Subcutaneous abdominal adipose tissue (tissue), 5 donors: ENCODE results near the gene HMG20B.
A peak's percentile ranks its signal among the peaks of the same experiment; 100 is the strongest.

Source experiments
- H3K27ac ChIP-seq: one replicate; pipeline ENCODE4 v1.7.0; 2013; ENCODE audit warnings: low read depth, mild to moderate bottlenecking, inconsistent platforms, low read length, moderate library complexity
- H3K27me3 ChIP-seq, 5 donors: one replicate each; pipeline ENCODE4 v1.7.0; 2013; ENCODE audit warnings: low read length in 5 of 5, inconsistent platforms in 1 of 5; ENCODE audit not compliant: control insufficient read depth in 5 of 5, insufficient read depth in 4 of 5
- H3K36me3 ChIP-seq, 5 donors: one replicate each; pipeline ENCODE4 v1.7.0; 2013; ENCODE audit warnings: low read length in 5 of 5; ENCODE audit not compliant: control insufficient read depth in 5 of 5, insufficient read depth in 5 of 5
- H3K4me1 ChIP-seq, 5 donors: one replicate each; pipeline ENCODE4 v1.7.0; 2013; ENCODE audit warnings: low read length in 5 of 5, mild to moderate bottlenecking in 3 of 5, moderate library complexity in 1 of 5; ENCODE audit not compliant: control insufficient read depth in 5 of 5, insufficient read depth in 5 of 5
- H3K4me3 ChIP-seq, 5 donors: one replicate each; pipeline ENCODE4 v1.7.0; 2013; ENCODE audit warnings: low read length in 5 of 5, low read depth in 1 of 5
- H3K9ac ChIP-seq, 5 donors: one replicate each; pipeline ENCODE4 v1.7.0; 2013; ENCODE audit warnings: low read length in 5 of 5, mild to moderate bottlenecking in 4 of 5, moderate library complexity in 3 of 5
- H3K9me3 ChIP-seq, 5 donors: one replicate each; pipeline ENCODE4 v1.7.0; 2013; ENCODE audit warnings: low read length in 5 of 5; ENCODE audit not compliant: control insufficient read depth in 5 of 5
- donor health status: healthy.
- donor health status: healthy.
- donor health status: healthy.
- donor health status: healthy.
- donor health status: healthy.

The HMG20B gene

DNA sequence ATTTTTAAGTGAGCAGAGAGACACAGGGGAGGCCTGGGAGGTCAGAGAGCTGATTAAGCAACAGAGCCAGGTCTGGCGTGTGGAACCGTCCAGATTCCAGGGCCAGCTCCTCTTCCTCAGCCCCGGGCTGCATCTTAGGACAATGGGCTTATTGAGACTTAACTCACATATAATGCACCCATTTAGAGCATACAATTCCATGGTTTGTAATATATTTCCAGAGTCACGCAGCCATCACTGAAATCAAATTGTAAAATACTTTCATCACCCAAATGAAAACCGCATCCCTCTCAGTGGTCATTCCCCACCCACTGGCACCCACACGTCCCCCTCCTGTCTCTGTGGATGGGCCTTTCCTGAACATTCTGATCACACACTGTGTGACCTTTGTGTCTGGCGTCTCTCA lies 2.1 kb upstream of the HMG20B start:
- Histone ChIP-seq H3K9ac (no peak overlapping the region), H3K4me1 (peaks cover 1 to 20% (median 16%) of the 10 kb centered on the region in 5 donors), H3K36me3 (peaks cover 0 to 6% (median 3%) of the 10 kb centered on the region in 5 donors), H3K27ac (no peak overlapping the region), H3K4me3 (no peak overlapping the region), H3K9me3 (no peaks in the 10 kb centered on the region), H3K27me3 (no peaks in the 10 kb centered on the region)

DNA sequence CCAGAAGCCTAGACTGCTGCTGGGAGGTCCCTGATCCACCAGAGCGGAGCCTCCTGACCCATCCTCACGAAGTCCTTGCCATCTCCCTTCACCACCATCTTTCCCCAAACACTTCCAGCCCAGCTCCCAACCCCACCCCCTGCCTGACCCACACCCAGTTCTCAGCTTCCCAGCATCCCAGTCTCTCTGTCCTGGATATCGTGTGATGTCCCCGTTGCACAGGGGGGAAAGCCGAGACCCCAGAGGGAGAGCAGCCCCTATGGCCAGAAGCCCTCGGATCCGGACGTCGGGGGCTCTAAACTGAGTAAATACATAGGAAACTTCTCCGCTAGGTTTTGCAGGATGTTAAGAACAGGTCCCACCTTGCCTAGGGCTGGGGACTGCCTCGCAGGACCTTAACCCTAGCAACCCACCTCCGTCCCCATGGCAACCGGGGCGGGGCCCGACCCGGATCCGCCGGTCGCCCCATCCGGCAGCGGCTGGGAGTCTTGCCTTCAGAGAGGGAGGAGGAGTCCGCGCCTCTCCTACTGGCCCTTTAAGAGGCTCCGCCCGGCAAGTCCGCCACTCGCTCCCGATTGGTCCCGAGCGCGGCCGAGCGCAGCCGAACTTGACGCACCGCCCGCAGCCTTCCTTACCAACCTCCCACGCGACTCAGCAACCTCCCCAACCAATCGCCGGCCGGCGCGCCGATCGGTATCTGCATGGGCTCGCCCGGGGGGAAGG lies 451 bp upstream of the HMG20B start:
- H3K27ac ChIP-seq = no peak overlapping the region
- H3K9ac ChIP-seq = peak overlapping the region in 4 of 5 donors; percentile 26 to 80 (median 66)
- peaks cover 4 to 31% (median 28%) of the 10 kb centered on the region in 5 donors for H3K4me1 ChIP-seq

DNA sequence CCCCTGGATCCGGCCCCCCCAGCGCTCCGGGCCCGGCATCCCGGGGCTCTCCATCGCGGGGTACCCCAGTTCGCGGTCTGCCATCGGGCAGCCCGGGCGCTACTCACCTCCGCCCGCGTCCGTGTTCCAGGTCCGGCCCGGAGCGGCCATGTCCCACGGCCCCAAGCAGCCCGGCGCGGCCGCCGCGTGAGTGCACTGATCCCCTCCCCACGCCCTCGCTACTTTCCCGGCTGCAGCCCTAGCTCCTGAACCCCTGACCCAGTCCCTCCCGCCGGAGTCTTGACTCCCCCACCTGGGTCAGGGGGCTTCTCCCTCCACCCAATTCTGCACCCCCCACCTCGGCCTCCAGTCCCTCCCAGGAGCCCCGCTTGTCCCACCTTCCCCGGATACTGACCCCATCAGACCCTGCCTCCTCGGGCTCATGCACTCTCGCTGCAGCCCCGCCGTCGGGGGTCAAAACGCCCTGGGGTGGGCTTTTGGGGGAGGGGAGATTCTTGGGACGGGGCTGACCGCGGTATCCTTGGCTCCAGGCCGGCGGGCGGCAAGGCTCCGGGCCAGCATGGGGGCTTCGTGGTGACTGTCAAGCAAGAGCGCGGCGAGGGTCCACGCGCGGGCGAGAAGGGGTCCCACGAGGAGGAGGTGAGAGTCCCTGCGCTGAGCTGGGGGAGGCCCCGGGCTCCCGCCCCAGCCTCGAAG lies 566 bp downstream of the HMG20B start:
- peak overlapping the region in 4 of 5 donors; percentile 60 to 80 (median 68) for H3K9ac ChIP-seq
- H3K36me3 ChIP-seq = peaks cover 0 to 15% (median 5%) of the 10 kb centered on the region in 5 donors
- H3K9me3 ChIP-seq = no peaks in the 10 kb centered on the region
- H3K4me3 ChIP-seq = peak overlapping the region in 4 of 5 donors; percentile 71 to 83 (median 78)
- no peaks in the 10 kb centered on the region for H3K27me3 ChIP-seq
- H3K4me1 ChIP-seq = peaks cover 4 to 31% (median 28%) of the 10 kb centered on the region in 5 donors
- no peak overlapping the region for H3K27ac ChIP-seq

More for the DNA sequence above, 451 bp upstream of the HMG20B start:
- peak overlapping the region; percentile 69 to 82 (median 74) for H3K4me3 ChIP-seq
- no peaks in the 10 kb centered on the region for H3K27me3 ChIP-seq
- H3K36me3 ChIP-seq = peaks cover 0 to 15% (median 5%) of the 10 kb centered on the region in 5 donors
- no peaks in the 10 kb centered on the region for H3K9me3 ChIP-seq

DNA sequence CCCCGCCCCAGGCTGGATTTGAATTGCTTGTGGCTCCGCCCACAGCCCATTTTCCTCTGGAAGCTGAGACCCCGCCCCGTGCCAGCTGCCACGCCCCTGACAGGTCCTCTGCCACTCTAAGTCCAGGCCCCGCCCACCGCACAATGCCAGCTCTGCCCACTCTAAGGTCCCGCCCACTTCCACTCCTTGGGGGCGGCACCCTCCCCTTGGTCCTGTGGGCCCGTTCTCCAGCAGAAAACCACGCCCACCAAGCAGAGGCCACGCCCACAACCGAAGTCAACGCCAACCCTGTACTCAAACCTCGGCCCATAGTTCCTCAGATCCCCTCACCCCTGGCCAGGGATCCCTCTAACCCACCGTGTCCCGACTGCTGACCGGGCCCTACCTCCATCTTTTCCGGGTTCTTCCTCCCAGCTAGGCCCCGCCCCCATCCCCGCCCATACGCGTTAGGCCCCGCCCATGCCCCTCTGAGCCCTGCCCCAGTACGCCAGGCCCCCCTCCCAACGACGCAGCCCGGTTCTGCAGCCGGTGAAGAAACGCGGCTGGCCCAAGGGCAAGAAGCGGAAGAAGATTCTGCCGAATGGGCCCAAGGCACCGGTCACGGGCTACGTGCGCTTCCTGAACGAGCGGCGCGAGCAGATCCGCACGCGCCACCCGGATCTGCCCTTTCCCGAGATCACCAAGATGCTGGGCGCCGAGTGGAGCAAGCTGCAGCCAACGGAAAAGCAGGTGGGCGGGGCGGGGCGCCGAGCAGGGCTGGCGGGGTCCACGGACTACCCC lies 1.3 kb downstream of the HMG20B start:
- H3K27ac ChIP-seq = no peak overlapping the region
- H3K4me3 ChIP-seq = peak overlapping the region in 4 of 5 donors; percentile 71 to 83 (median 78)
- H3K27me3 ChIP-seq = no peaks in the 10 kb centered on the region
- peaks cover 4 to 31% (median 28%) of the 10 kb centered on the region in 5 donors for H3K4me1 ChIP-seq
- peaks cover 0 to 17% (median 5%) of the 10 kb centered on the region in 5 donors for H3K36me3 ChIP-seq
- peak overlapping the region in 1 of 5 donors; percentile 80 for H3K9ac ChIP-seq
- no peaks in the 10 kb centered on the region for H3K9me3 ChIP-seq

DNA sequence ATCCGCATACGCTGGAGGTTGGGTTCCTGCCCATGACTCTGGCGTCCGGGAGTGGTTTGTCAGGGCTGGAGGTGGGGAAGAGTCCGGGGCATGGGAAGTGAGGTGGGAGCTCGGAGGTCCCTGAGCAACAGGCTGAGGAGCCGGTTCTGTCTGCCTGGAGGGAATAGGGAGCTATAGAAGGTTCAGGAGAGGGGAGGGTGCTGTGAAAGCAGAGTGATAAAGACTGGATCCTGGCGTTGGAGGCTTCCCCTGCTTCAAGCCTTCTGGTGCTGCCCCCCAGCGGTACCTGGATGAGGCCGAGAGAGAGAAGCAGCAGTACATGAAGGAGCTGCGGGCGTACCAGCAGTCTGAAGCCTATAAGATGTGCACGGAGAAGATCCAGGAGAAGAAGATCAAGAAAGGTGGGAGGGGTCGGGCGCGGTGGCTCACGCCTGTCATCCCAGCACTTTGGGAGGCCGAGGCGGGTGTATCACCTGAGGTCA lies 2.6 kb downstream of the HMG20B start:
- Histone ChIP-seq H3K27ac (no peak overlapping the region), H3K4me1 (peaks cover 4 to 43% (median 32%) of the 10 kb centered on the region in 5 donors), H3K9me3 (no peaks in the 10 kb centered on the region), H3K36me3 (peaks cover 0 to 17% (median 5%) of the 10 kb centered on the region in 5 donors), H3K4me3 (no peak overlapping the region), H3K27me3 (no peaks in the 10 kb centered on the region), H3K9ac (no peak overlapping the region)

DNA sequence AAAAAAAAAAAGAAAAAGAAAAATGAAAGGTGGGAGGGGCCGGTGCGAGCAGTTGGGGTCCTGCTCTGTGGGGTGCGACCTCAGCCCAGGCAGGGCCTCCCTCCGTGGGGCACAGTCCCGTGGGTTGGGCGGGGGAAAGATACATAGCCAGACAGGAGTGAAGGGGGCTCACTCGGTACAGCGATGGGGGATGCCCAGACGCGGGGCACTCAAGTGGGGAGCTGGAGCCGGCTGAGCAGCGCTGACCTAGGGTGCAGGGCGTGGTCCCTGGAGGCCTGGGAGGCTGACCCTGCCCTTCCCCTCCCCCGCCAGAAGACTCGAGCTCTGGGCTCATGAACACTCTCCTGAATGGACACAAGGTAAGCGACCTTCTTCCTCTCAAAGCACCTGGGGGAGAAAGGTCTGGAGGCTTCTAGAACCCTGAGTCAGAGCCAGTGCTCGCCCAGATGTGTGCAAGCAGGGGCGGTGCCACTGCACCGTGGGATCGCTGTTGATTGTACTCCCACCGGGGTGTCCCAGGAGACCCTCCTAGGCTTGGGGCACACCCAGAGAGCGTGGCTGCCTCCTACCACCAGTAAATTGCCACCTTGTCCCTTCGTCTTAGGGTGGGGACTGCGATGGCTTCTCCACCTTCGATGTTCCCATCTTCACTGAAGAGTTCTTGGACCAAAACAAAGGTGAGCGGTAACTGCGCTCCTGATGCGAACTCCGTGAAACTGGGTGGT lies 3.4 kb downstream of the HMG20B start:
- peak overlapping the region in 3 of 5 donors; percentile 29 to 62 (median 36) for H3K4me3 ChIP-seq

DNA sequence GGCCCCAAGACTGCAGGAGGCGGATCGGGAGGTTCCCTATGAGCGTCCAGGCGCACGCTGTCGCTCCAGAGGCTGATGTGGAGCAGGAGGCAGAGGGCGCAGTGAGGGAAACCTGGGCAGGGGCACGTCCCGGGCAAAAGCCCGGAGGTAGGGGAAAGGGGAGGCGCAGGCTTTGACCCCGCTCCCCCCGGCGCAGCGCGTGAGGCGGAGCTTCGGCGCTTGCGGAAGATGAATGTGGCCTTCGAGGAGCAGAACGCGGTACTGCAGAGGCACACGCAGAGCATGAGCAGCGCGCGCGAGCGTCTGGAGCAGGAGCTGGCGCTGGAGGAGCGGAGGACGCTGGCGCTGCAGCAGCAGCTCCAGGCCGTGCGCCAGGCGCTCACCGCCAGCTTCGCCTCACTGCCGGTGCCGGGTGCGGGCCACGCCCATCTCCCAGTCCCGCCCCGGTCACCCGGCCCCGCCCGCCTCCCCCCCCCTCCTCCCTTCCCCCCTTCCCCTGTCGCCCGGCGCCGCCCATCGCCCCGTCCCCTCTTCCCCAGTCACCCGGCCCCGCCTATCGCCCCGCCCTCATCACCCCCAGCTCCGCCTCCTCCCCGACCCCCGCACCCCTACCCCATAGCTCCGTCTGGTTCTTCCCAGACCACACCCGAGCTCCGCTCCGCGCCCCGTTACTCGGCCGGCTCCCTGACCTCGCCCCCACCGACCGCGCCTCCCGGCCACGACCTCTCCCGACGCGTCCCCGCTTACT lies 4.1 kb downstream of the HMG20B start:
- peaks cover 6 to 46% (median 36%) of the 10 kb centered on the region in 5 donors for H3K4me1 ChIP-seq
- H3K27ac ChIP-seq = no peak overlapping the region

More for the DNA sequence above, 3.4 kb downstream of the HMG20B start:
- H3K36me3 ChIP-seq = peaks cover 0 to 17% (median 5%) of the 10 kb centered on the region in 5 donors
- no peaks in the 10 kb centered on the region for H3K27me3 ChIP-seq
- peaks cover 6 to 47% (median 37%) of the 10 kb centered on the region in 5 donors for H3K4me1 ChIP-seq
- H3K9me3 ChIP-seq = no peaks in the 10 kb centered on the region
- H3K9ac ChIP-seq = peak overlapping the region in 1 of 5 donors; percentile 28
- H3K27ac ChIP-seq = no peak overlapping the region

DNA sequence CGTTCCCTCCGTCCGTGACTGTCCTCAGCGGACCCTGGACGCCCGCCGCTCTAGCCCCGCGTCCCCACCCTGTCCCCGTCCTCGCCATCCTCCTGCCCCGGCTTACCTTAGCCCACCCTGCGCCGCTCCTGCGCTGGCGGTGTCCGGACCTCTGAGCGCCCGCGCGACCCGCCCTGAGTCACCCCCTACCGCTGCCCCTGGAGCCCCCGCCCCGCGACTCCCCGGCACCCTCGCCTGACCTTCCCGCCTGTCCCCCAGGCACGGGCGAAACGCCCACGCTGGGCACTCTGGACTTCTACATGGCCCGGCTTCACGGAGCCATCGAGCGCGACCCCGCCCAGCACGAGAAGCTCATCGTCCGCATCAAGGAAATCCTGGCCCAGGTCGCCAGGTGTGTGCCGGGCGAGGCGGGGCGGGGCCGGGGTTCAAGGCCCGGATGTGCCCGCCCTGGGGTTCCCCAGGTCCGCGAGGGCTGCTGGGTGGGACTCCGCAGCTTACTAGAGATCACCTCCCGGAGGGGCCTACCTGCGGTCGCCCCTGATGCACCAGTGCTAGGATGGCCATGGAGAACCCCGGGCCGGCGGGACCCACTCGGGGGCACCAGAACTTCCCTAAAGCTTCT lies 5.1 kb downstream of the HMG20B start:
- H3K27ac ChIP-seq = no peak overlapping the region
- no peaks in the 10 kb centered on the region for H3K27me3 ChIP-seq
- no peak overlapping the region for H3K4me3 ChIP-seq
- H3K9ac ChIP-seq = no peak overlapping the region
- H3K9me3 ChIP-seq = no peaks in the 10 kb centered on the region
- H3K4me1 ChIP-seq = peaks cover 5 to 41% (median 30%) of the 10 kb centered on the region in 5 donors
- peaks cover 0 to 17% (median 5%) of the 10 kb centered on the region in 5 donors for H3K36me3 ChIP-seq

More for the DNA sequence above, 4.1 kb downstream of the HMG20B start:
- Histone ChIP-seq H3K27me3 (no peaks in the 10 kb centered on the region), H3K4me3 (peak overlapping the region in 4 of 5 donors; percentile 29 to 62 (median 34)), H3K9ac (peak overlapping the region in 1 of 5 donors; percentile 28), H3K36me3 (peaks cover 0 to 17% (median 5%) of the 10 kb centered on the region in 5 donors), H3K9me3 (no peaks in the 10 kb centered on the region)
